B cell (primary cell): ENCODE measurements around the gene PCDH1. TPM values are rescaled to one million over a fixed set of nuclear protein-coding genes. Genes with fewer than 3 reads are reported as not detected.

Experiments used
- ATAC-seq: fragments of 200-7000 bp; cut with Tn5 transposase; one replicate; pipeline ENCODE4 v1.10.0; 2021; ENCODE audit warnings: low read depth, mild to moderate bottlenecking, moderate number of reproducible peaks, moderate library complexity
- CTCF ChIA-PET: fragments of 350-600 bp; sonication (Branson Sonifier 250); formaldehyde crosslinking; loops from one replicate; lab custom pipeline; 2021; ENCODE audit warnings: antibody characterized with exemption, inconsistent platforms; lab: Charles Lee
- POLR2A ChIA-PET: fragments of 350-600 bp; sonication (Branson Sonifier 250); formaldehyde crosslinking; loops from one replicate; lab custom pipeline; 2021; ENCODE audit warnings: antibody characterized with exemption; lab: Charles Lee
- DNase-seq: peaks from one replicate; pipeline ENCODE4 v3.0.0; 2013
- H2AFZ ChIP-seq: 2 replicates; pipeline ENCODE4 v1.6.1; 2012; ENCODE audit warnings: mild to moderate bottlenecking, low read depth, low read length; ENCODE audit not compliant: insufficient read depth, poor library complexity, severe bottlenecking
- H3K27ac ChIP-seq, 2 donors: 1 replicate in 1 of 2; 2 replicates in 1 of 2; pipeline ENCODE4 v1.5.1; 2012 to 2013; ENCODE audit warnings: low read length in 2 of 2, mild to moderate bottlenecking in 2 of 2, moderate library complexity in 1 of 2
- H3K27me3 ChIP-seq, 4 experiments: fragments of 200-600 bp in 1 of 4; sonication (generic) in 1 of 4; replicated peaks in 1 of 4; 1 replicate in 2 of 4; 2 replicates in 2 of 4; pipeline versions ENCODE4 v1.6.1 to v1.7.0; 2013 to 2016; ENCODE audit warnings: low read length in 3 of 4, mild to moderate bottlenecking in 2 of 4, mixed read lengths in 1 of 4, moderate library complexity in 1 of 4; ENCODE audit not compliant: insufficient read depth in 4 of 4, control insufficient read depth in 3 of 4; ENCODE audit errors: control extremely low read depth in 1 of 4
- H3K36me3 ChIP-seq, 2 experiments: replicated peaks in 1 of 2; 1 replicate in 1 of 2; 2 replicates in 1 of 2; pipeline versions ENCODE4 v1.6.1 to v1.7.1; 2013; ENCODE audit warnings: low read length in 1 of 2; ENCODE audit not compliant: insufficient read depth in 2 of 2, control insufficient read depth in 1 of 2; ENCODE audit errors: control extremely low read depth in 1 of 2, extremely low read depth in 1 of 2
- H3K4me1 ChIP-seq, 2 donors: fragments of 200-600 bp in 1 of 2; sonication (generic) in 1 of 2; 1 replicate in 1 of 2; 2 replicates in 1 of 2; pipeline versions ENCODE4 v1.5.1 to v1.6.1; 2013 to 2017; ENCODE audit warnings: low read length in 2 of 2; ENCODE audit not compliant: control insufficient read depth in 2 of 2, insufficient read depth in 2 of 2
- H3K4me2 ChIP-seq: replicated peaks from 2 replicates; pipeline ENCODE3; 2012; ENCODE audit warnings: mild to moderate bottlenecking, low read depth, low read length; ENCODE audit not compliant: poor library complexity, severe bottlenecking
- H3K4me3 ChIP-seq, 5 experiments: fragments of 200-600 bp in 1 of 5; sonication (generic) in 1 of 5; 1 replicate in 3 of 5; 2 replicates in 2 of 5; pipeline versions ENCODE4 v1.5.1 to v1.7.0; 2011 to 2016; ENCODE audit warnings: low read length in 4 of 5, mild to moderate bottlenecking in 4 of 5, low read depth in 2 of 5, control low read depth in 1 of 5, moderate library complexity in 1 of 5; ENCODE audit not compliant: insufficient read depth in 1 of 5; ENCODE audit errors: control extremely low read depth in 1 of 5, extremely low read depth in 1 of 5
- H3K79me2 ChIP-seq: fragments of 200-600 bp; sonication (generic); one replicate; pipeline ENCODE4 v1.6.0; 2016; ENCODE audit warnings: low read length; ENCODE audit not compliant: control insufficient read depth, insufficient read depth
- H3K9ac ChIP-seq: fragments of 200-600 bp; sonication (generic); 2 replicates; pipeline ENCODE4 v1.6.1; 2017; ENCODE audit warnings: mild to moderate bottlenecking, low read length, moderate library complexity
- H3K9me3 ChIP-seq, 3 donors: one replicate each; pipeline versions ENCODE4 v1.6.1 to v1.7.1; 2013; ENCODE audit warnings: low read length in 2 of 3; ENCODE audit not compliant: control insufficient read depth in 2 of 3, insufficient read depth in 1 of 3; ENCODE audit errors: control extremely low read depth in 1 of 3
- H4K20me1 ChIP-seq: 2 replicates; pipeline ENCODE4 v1.6.0; 2012; ENCODE audit warnings: mild to moderate bottlenecking, low read length; ENCODE audit not compliant: insufficient read depth, control insufficient read depth, poor library complexity, severe bottlenecking
- H3K27ac Mint-ChIP-seq: one replicate; pipeline ENCODE4 v1.8.0; 2021; ENCODE audit warnings: mixed read lengths
- H3K27me3 Mint-ChIP-seq: one replicate; pipeline ENCODE4 v1.8.0; 2021; ENCODE audit warnings: mixed read lengths
- H3K4me1 Mint-ChIP-seq: one replicate; pipeline ENCODE4 v1.8.0; 2021; ENCODE audit warnings: mixed read lengths
- H3K4me3 Mint-ChIP-seq: one replicate; pipeline ENCODE4 v1.8.0; 2021; ENCODE audit warnings: mixed read lengths
- H3K9me3 Mint-ChIP-seq: one replicate; pipeline ENCODE4 v1.8.0; 2022; ENCODE audit warnings: mixed read lengths; ENCODE audit not compliant: insufficient read depth
- EZH2 ChIP-seq: IDR thresholded peaks from 2 replicates; pipeline ENCODE4 v1.6.1; 2012; ENCODE audit warnings: borderline replicate concordance, low read depth, mild to moderate bottlenecking, moderate library complexity, low read length; ENCODE audit not compliant: insufficient read depth, poor library complexity, severe bottlenecking
- WGBS: methylation state at CpG from one replicate; pipeline ENCODE4 v1.1.5; 2013; ENCODE audit warnings: missing lambda C conversion rate; ENCODE audit not compliant: insufficient coverage; 5-methylcytosine and 5-hydroxymethylcytosine counted together
- intact Hi-C: fragments of 100-400 bp; cut with micrococcal nuclease; formaldehyde crosslinking; loops from one replicate; pipeline ENCODE4 v1.10.0; 2022
- polyA plus RNA-seq: library from polyadenylated mRNA; depleted of rRNA; stranded (reverse); fragments of >200 nt; gene quantifications from 2 replicates; pipeline ENCODE4 v1.2.3, GENCODE V29; 2012
- total RNA-seq, 2 donors: library from RNA; stranded (reverse); fragments of 120-200 nt in 1 of 2; gene quantifications; 1 replicate in 1 of 2; 2 replicates in 1 of 2; pipeline versions ENCODE4 v1.2.3 to v1.2.4, GENCODE V29; 2013 to 2022
- TF ChIP-seq, protein P1 (sequence below): fragments of 200-600 bp; IDR thresholded peaks from one replicate; pipeline ENCODE4 v1.8.0; 2022; ENCODE audit warnings: antibody characterized with exemption, mild to moderate bottlenecking

PCDH1 gene
- total and polyA plus RNA-seq, 2 donors (not counting 1 experiment from before 2014, with no cell fraction given) = 0.06 TPM; not detected in 1

DNA sequence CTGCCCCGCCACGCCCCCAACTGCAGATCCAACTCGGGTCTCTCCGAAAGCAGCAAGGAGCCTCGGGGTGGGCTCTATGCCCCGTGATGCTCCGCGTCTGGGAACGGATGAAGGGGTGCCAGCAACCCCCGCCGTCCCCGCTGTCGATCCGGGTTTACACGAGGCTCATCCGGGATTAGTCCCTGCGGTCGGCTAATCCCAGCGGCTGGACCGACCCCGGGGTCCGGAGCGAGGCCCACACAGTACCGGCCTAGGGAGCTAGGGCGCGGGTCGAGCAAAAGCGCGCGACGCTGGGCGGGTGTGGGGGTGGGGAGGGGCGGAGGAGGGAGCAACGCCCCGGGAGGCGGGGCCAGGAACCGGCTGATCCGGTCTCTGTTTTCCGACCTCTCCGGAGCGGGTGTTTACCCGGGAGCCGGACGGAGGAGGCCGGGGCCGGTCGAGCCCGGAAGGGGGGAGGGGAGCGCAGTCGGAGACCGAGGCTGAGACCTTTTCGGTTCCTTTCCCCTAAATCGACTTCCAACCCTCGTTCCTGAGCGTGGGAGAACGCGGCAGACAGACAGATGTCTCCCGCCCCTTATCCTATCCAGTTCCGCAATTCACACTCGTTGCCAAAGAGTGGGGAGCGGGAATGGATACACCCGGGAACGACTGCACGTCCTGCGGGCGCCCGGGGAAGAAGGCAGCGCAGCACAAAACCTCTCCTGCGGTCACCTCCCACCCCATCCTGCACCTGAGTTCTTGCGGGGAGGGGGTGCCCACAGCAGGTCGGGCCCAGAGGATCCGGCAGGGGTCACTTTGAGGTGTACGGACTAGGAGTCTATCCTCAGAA, 28.6 kb downstream of the PCDH1 start:
- Histone ChIP-seq H4K20me1 (no peaks in the 10 kb centered on the region), H3K9ac (peak overlapping the region; percentile 85), H3K27ac (peak overlapping the region; percentile 55 to 70), H2AFZ (peak overlapping the region; percentile 98), H3K4me3 (peak overlapping the region; percentile 75 to 95 (median 78)), H3K79me2 (no peaks in the 10 kb centered on the region), H3K4me1 (peaks cover 9 to 12% of the 10 kb centered on the region in 2 donors), H3K27me3 (peaks cover 0 to 4% (median 2%) of the 10 kb centered on the region in 4 experiments), H3K4me2 (peak overlapping the region; percentile 97), H3K9me3 (no peaks in the 10 kb centered on the region), H3K36me3 (no peaks in the 10 kb centered on the region)
- DNase-seq (peak; percentile 79), ATAC-seq (peak; percentile 83)
- intact Hi-C loops = loop anchor here (1.0 to 2.0 kb wide), 2 partner anchors 30 to 73 kb away; partner anchors contain the start of gene DELE1
- Mint-ChIP-seq H3K4me3 (peak overlapping the region; percentile 91), H3K27me3 (peaks cover 16% of the 10 kb centered on the region), H3K9me3 (no peaks in the 10 kb centered on the region), H3K27ac (peak overlapping the region; percentile 88), H3K4me1 (peaks cover 9% of the 10 kb centered on the region)
- CTCF ChIA-PET = interaction anchor here (1.0 to 2.6 kb wide), 2 partner anchors 30 to 158 kb away, joined by 3 to 8 read pairs; no protein-coding TSS in a partner anchor
- under 1% methylated on average over 62 of the region's 73 CpGs for WGBS
- TF ChIP-seq, protein P1, sequence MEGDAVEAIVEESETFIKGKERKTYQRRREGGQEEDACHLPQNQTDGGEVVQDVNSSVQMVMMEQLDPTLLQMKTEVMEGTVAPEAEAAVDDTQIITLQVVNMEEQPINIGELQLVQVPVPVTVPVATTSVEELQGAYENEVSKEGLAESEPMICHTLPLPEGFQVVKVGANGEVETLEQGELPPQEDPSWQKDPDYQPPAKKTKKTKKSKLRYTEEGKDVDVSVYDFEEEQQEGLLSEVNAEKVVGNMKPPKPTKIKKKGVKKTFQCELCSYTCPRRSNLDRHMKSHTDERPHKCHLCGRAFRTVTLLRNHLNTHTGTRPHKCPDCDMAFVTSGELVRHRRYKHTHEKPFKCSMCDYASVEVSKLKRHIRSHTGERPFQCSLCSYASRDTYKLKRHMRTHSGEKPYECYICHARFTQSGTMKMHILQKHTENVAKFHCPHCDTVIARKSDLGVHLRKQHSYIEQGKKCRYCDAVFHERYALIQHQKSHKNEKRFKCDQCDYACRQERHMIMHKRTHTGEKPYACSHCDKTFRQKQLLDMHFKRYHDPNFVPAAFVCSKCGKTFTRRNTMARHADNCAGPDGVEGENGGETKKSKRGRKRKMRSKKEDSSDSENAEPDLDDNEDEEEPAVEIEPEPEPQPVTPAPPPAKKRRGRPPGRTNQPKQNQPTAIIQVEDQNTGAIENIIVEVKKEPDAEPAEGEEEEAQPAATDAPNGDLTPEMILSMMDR = no peak
- no peak for TF ChIP-seq EZH2
- POLR2A ChIA-PET = interaction anchor here (0.6 to 0.7 kb wide), 7 partner anchors 12 to 218 kb away, joined by 3 to 11 read pairs (median 3); partner anchors contain the start of genes DELE1 and RNF14
